Measurements from ENCODE around the gene CES3.

CES3 gene, protein sequence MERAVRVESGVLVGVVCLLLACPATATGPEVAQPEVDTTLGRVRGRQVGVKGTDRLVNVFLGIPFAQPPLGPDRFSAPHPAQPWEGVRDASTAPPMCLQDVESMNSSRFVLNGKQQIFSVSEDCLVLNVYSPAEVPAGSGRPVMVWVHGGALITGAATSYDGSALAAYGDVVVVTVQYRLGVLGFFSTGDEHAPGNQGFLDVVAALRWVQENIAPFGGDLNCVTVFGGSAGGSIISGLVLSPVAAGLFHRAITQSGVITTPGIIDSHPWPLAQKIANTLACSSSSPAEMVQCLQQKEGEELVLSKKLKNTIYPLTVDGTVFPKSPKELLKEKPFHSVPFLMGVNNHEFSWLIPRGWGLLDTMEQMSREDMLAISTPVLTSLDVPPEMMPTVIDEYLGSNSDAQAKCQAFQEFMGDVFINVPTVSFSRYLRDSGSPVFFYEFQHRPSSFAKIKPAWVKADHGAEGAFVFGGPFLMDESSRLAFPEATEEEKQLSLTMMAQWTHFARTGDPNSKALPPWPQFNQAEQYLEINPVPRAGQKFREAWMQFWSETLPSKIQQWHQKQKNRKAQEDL

DNA sequence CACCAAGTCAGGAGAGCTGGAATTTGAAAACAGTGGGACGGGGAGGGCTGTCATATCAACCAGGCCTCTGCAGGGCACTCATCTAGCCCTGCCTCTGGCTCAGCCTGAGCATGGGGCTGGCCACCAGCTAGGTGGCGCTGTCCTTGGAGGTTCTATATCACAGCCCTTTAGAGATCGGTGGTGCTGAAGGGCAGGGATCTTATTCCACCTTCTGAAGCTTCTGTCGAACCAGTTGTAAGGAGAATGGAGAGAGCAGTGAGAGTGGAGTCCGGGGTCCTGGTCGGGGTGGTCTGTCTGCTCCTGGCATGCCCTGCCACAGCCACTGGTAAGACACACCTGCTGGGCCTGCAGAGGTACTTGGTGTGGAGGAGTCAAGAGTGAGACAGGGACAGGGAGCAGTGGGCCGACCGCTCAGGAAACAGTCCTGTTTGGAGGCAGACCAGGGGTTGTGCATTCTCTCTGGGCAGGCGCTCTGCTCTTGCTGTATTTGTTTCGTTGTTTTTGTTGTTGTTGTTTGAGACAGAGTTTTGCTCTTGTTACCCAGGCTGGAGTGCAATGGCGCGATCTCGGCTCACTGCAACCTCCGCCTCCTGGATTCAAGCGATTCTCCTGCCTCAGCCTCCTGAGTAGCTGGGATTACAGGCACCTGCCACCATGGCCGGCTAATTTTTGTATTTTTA, at the start of gene CES3:
CES3 (plus strand) TSS at position 202 of the 680 bp plus-strand sequence; CDS start at position 244, 42 bp downstream.
- H3K27ac ChIP-seq, result no peak within 1 kb of the TSS

DNA sequence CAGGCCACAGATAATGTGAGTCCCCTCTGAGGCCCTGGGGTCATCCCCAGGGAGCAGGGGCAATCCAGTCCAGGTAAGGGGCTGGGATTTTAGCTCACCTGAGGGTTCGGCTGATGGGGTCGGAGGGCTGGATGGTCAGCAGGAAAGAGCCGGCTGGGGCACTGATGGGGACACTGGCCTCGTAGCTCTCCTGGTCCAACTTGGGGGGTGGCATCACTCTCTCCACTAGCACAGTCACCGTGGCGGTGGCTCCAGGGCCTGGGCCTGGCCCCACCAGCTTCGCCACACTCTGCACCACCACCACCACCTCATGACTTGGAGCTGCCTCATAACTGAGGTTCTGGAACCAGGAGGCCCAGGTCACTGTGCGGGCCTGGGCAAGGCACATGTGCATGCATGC, 49.3 kb upstream of the CES3 start:
- no peak for DNase-seq (ENCODE audit: low read depth, low spot score)
- H3K27ac ChIP-seq, result peak overlapping the region; percentile 10

More for the DNA sequence above, at the start of gene CES3:
- DNase-seq (ENCODE audit: low read depth, low spot score), result no peak

DNA sequence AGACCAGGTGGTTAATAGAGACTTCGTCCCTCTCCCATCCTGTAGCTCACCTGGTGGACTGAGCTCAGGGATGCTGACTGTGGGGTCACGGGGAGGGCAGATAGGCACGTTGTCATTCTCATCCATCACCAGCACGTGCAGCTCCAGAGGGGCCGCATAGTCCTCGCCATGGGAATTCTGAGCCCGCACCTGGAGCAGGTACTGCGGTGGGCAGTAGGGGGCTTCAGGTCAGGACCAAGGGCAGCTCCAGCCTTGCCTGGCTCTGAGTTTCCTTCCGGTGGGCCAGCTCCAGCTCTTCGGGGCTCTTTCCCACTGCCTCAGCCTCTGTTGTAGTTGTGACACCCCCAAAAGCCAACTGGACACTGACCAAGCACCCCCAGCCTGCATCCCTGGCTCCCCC, 48.0 kb upstream of the CES3 start:
- DNase-seq (ENCODE audit: low read depth, low spot score), result no peak
- no peak overlapping the region for H3K27ac ChIP-seq

DNA sequence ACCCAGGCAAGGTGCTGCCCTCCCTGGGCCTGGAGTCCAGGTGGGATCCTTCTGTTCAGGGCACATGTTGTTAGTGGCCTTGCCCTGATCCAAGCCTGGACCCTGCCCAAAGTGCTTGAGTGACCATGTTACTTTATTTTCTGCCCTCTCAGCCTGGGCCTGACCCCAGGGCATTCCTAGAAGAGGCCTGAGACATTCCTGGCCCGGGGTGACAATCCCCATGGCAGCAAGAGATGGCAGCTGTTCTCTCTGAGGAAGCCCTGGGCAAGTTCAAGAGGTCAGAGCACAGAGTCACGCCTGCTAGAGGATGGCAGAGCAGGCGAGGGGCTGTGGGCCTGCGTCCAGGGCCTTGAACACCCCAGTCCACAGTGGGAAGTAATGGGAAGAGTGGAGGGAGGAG, 47.4 kb upstream of the CES3 start:
- H3K27ac ChIP-seq, result no peak overlapping the region
- DNase-seq (ENCODE audit: low read depth, low spot score), result no peak

DNA sequence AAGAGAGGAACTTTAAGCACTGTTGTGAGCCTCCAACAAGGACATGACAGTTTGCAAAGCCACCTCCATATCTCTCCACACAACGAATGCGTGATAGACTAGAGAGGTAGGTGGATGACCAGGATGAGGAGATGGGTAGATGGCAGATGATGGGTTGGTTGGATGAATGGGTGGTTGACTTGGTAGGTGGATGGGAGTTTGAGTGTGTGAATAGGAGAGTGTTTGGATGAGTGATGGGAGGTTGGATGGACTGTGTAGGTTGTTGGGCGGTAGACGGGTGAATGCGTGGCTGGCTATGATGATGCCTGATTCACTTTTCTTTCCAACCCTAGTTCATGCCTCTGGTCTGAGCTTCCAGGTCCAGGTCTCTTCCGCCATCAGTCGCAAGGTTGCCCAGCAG, 46.5 kb upstream of the CES3 start:
- H3K27ac ChIP-seq, result no peak overlapping the region
- no peak for DNase-seq (ENCODE audit: low read depth, low spot score)

DNA sequence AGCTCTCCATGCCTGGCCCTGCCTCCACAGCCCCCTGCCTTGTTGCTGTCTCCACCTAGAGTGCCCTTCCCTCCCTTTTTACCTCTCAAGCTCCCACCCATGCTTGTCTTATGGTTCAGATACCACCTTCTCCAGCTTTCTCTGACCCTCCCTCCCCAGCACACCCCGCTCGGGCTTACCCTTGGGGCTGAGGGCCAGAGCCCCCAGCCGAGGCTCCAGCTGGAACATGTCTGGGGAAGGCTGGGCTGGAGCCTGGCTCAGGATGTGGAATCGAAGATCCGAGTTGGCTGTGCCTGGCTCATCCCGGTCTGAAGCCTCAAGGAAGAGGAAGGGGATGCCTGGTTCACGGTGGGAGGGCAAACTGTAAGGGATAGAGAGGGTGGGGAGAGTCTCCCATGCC, 46.0 kb upstream of the CES3 start:
- H3K27ac ChIP-seq, result no peak overlapping the region
- no peak for DNase-seq (ENCODE audit: low read depth, low spot score)

DNA sequence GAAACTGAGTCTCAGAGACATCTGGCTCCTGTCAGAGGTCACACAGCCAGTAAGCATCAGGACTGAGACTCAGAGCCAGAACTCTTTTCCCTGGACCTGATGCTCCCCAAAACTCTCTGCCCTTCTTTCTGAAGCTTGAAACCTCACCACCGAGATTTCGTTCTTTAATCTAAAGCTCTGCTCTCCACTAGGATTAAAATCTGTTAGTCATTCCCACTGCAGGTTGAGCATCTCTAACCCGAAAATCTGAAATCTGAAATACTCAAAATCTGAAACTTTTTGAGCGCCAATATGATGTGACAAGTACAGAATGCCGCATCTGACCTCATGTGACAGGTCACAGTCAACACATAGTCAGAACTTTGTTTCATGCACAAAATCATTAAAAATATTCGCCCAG, 44.5 kb upstream of the CES3 start:
- H3K27ac ChIP-seq, result no peak overlapping the region
- DNase-seq (ENCODE audit: low read depth, low spot score), result no peak

DNA sequence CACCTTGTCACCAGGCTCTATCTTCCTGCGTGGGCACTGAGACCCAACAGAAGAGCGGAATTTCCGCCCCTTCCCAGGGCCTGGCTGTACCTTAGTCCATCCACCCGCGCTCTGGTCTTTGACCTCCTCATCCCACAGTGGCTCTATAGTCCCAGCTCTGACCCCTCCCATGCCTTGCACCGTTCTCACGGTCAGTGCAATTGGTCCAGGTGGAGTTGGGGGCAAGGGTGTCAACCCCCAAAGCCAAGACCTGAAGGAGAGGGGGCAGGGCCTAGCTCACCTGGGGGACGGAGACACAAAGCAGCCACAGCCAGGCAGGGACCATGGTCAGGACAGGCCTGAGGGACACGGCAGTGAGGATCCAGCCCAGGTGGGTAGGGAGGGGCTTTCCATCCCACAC, 43.3 kb upstream of the CES3 start:
- DNase-seq (ENCODE audit: low read depth, low spot score), result no peak

DNA sequence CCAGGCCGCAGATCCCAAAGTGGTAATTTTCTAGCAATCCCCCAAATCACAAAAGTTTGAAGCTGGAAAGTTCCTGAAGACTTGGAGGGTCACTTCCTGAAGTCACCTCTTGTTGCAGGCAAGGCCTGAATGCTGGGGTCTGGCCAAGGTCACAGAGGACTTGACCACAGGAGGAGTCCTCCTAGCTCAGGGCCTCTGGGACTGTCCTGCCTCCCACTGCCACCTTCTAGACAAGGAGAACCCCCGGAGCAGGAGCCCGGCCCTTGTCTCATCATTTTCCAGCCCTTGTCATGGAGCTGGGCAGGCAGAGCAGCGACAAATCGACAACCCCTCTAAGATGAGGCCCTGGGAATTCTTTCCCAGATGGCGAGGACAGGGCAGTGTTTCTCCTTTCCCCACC, 42.7 kb upstream of the CES3 start:
- no peak for DNase-seq (ENCODE audit: low read depth, low spot score)
- H3K27ac ChIP-seq, result no peak overlapping the region

More for the DNA sequence above, 43.3 kb upstream of the CES3 start:
- no peak overlapping the region for H3K27ac ChIP-seq

DNA sequence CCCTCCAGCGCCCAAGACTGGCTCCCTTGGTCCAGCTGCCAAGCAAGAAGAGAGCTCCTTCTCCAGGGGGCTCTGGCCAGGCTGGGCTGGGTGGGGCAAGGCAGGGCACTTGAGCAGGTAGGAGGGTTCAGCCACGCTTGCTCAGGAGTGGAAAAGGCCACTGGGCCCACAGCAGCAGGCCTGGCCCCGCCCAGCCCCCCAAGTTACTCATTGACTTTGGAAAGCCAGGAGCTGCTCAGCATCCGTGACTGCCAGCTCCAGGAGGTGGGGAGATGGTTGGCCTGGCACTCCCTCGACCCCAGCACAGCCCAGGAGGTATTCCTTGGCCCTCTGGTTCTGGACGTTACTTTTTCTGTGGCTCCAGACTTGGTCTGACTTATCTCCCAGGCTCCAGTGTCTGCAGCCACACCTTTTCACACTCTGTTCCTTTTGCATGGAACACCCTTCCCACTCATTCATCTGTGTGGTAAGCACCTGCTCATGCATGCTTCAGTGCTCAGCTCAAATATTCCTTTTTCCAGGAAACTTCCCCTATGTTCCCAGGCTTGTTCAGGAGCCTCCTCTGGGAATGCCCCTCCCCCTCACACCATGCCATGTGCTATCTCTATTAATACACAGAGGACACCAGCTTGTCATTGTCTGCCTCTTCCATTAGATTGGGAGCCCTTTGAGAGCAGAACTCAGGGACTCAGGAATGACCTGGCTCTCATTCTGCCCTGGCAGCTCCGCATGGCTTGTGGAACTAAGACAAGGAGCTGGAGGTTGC, 42.1 kb upstream of the CES3 start, which contains the start of gene CDH16:
CDH16 (minus strand) TSS at position 83 of the 766 bp plus-strand sequence. CDS start 820 bp downstream, outside the sequence.
- no peak within 1 kb of the TSS for H3K27ac ChIP-seq
- DNase-seq (ENCODE audit: low read depth, low spot score), result no peak

DNA sequence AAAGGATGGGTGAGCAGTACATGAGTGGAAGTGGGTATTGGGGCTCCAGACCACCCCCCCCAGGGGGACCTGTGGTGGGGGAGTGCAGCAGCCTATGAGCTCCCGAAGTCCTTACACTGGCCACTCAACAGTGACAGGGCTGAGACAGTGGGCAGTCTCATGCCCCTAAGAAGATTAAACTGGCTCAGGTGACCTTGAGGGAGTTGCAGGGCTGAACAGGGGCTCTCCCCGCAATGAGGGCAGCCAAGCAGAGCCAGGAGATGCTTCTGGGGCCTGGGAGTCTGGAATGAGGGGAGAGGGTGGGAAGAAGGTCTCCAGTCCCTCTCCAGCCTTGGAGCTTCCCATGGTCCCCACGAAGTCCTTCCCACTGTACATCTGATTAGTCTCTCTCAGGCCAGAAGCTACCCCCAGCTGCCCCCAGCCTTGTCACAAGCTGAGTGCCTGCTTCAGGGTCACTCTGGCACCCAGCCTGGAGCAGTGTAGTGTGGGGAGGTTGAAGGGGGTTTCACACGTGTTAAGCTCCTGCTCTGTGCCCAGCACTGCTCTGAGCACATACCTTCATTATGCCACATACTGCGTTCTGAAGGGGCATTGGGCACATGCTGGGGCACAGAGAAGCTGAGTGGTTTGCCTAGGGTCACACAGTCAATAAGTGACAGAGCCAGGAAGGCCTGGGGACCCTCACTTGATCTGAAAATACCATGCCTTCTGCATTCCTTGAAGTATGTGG, 41.3 kb upstream of the CES3 start:
- no peak overlapping the region for H3K27ac ChIP-seq
- no peak for DNase-seq (ENCODE audit: low read depth, low spot score)

DNA sequence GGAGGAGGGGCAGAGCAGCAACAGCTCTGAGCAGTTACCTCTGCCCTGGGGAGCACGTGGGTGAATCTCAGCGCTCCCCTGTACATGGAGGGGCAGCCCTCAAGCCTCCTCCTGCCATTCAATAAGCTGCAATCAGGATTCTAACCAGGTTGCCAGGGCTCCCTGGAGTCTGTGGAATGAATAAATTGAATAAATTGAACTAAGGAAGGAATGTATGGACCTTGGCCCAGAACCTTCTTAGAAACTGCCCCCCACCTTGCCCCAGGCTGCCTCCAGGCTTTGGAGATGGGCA, 40.8 kb upstream of the CES3 start:
- H3K27ac ChIP-seq, result no peak overlapping the region
- no peak for DNase-seq (ENCODE audit: low read depth, low spot score)

DNA sequence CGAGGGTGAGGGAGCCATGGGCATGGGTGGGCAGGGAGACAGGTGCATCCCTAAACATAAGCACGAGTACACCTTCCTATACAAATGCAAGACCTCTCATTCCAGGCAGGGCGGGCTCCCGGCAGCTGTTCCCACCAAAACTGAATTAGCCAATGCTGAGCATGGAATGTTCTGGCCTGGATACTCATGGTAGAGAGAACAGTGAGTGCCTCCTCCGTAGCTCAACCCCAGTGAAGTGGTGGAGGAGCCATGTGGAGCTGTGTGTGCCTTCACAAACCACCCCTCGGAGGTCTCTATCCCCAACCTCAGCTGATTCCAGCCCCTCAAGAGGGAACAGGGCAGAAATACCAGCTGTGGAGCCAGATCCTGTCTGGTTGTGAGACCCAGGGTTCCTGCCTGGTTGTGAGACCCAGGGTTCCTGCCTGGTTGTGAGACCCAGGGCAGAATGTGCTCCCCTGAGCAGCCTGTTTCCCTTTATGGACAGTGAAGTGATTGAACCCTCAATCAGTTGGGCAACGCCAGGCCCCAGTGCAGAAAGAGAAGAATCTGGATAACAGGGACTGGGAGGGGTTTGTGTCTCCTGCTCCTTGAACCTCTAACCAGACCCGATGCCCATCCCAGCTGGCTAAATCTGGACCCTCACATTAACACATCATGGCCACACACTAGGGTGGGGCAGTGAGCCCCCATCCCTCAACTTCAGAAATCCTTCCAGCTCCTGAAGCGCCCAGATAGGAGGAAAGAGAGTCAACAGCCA, 40.0 kb upstream of the CES3 start:
- no peak overlapping the region for H3K27ac ChIP-seq
- no peak for DNase-seq (ENCODE audit: low read depth, low spot score)

DNA sequence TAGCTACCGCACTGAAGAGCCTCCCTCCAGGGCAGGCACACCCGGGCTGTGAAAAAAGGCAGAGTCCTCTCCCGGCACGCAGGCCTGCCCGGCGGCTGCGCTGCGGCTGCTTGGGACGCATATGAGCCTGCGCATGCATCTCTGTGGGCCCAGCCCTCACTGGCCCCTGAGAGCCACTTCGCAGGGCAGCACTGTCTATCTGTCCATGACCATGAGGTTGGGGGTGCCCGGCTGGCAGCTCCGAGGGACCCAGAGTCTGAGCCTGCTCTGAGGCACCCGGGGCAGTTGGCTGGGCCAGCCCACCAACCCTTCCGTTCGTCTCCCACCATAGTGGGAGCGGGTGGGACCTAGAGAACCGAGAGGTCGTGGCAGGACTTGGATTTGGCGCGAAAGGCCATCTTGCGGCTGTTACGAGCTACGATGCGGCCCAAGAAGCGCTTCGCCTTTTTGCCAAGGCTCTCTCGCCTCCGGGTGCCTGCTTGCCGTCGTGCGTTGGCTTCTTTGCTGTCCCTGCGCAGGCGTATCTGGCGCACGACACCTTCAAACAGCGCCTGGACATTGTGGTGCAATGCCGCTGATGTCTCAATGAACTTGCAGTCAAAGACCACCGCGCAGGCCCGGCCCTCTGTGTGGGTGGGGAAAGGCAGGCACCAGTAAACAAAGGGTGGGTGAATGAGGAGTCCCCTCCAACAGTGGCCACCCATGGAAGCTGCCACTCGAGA, 39.2 kb upstream of the CES3 start:
- DNase-seq (ENCODE audit: low read depth, low spot score), result no peak

DNA sequence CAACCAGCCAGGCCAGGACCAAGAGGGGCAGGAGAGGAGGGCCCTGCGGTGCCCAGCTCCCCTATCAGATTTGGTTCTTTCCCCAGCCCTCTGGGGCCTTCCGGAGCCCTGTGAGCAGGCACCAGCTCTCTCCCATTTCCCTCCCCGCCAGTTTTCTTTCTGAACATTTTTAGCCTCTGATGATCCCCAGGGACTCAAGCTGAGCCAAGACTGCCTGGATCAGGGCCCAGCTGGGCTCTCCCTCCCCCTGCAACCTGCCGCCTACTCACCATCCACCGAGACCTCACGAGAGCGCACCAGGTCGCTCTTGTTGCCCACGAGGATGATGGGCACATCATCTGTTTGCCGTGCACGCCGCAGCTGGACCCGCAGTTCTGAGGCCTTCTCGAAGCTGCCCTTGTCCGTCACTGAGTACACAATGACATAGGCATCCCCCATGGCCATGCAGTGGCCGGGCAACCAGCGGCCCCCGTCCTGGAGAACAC, 37.8 kb upstream of the CES3 start:
- H3K27ac ChIP-seq, result no peak overlapping the region
- no peak for DNase-seq (ENCODE audit: low read depth, low spot score)

More for the DNA sequence above, 39.2 kb upstream of the CES3 start:
- no peak overlapping the region for H3K27ac ChIP-seq

DNA sequence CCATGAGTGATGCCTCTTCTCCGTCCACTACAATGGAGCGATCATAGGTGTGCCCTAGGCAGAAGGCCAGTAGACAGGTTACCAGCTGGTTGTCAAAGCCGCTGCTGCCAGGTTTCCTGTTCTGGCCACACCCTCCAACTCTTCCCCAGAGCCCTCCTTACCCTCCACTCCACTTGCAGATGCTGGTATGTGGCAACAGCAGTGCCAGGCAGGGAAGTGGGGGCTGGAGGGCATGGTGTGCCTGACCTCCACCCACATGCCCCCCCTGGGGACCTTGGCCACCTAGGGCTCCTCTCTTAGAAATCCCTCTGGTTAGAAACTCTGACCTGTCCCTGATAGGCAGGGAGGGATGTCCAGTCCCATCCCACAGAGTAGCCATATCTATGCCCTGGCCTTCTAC, 37.2 kb upstream of the CES3 start:
- no peak overlapping the region for H3K27ac ChIP-seq
- DNase-seq (ENCODE audit: low read depth, low spot score), result no peak

DNA sequence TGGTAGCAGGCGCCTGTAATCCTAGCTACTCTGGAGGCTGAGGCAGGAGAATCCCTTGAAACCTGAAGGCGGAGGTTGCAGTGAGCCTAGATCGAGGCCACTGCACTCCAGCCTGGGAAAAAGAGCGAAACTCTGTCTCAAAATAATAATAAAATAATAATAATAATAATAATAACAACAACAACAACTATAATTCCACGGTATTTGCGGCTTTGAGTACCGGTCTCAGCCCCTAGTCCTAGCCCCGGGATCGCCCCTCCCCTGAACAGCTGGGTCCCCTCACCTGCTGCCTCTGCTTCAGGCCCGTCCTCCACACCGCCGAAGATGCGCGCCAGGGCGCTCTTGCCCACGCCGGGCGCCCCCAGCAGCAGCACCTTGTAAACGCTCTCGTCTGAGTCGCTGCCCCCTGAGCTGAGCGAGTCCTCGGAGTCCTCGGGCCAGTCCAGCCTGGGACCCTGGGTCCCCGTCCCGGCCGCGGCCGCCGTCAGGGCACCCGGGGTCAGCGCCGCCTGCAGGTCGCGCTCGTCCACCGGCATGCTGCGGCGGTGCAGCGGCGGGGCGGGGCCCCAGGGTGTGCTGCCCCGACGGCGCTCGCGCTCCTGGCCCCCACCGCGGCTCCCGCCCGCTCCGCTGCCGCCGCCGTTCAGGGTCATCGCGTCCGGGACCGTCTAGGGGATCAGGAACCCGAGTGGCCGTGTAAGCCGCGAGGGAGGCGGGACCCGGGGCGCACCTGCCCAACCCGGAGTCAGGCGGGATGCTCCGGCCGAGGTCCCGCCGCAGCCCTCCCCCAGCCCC, 36.3 kb upstream of the CES3 start:
- no peak for DNase-seq (ENCODE audit: low read depth, low spot score)

DNA sequence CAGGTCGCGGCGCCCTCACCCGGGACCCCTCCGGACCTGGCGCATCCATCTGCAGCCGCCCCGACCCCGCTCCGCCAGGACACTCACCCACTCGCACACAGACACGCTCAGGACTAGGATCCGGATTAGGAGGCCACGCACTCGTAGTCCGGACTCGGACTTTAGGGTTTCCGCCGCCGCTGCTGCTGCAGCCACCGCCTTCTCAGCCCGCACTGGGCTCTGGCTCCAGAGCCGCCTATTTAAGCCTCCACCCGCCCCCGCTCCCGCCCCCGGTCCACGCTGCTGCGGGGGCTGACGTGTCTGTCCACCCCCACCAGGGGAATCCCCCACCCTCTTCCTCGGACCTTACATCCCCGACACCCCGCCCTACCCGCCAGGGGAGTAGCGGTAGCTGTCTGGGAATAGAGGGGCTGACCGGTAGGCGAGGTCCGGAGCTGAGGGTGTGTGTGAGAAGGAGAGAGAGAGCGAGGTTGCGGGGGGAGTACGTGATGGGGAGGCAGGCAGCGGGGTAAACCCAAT, 35.7 kb upstream of the CES3 start, which contains the start of gene RRAD:
RRAD (minus strand) TSS at position 214 of the 519 bp plus-strand sequence. CDS start 356 bp downstream, outside the sequence.
- DNase-seq (ENCODE audit: low read depth, low spot score), result no peak
- H3K27ac ChIP-seq, result peak within 1 kb of the TSS; percentile 20

More for the DNA sequence above, 36.3 kb upstream of the CES3 start:
- H3K27ac ChIP-seq, result peak overlapping the region; percentile 20
